GM12891 (cell line): ENCODE results near the gene GPRASP3.

Experiments used
- POLR2A ChIP-seq: IDR thresholded peaks from 2 replicates; pipeline ENCODE4 v1.6.1; 2011; ENCODE audit warnings: low read depth, low read length, control low read depth
- POLR2AphosphoS5 ChIP-seq: IDR thresholded peaks from 2 replicates; pipeline ENCODE4 v1.6.1; 2011; ENCODE audit warnings: low read depth, low read length, control low read depth
- POU2F2 ChIP-seq: IDR thresholded peaks from 2 replicates; pipeline ENCODE4 v1.6.1; 2011; ENCODE audit warnings: low read depth, mild to moderate bottlenecking, control low read depth, low read length, moderate library complexity
- SPI1 ChIP-seq: IDR thresholded peaks from 2 replicates; pipeline ENCODE4 v1.6.1; 2011; ENCODE audit warnings: low read depth, low read length, control low read depth
- TAF1 ChIP-seq: IDR thresholded peaks from 2 replicates; pipeline ENCODE4 v1.6.1; 2011; ENCODE audit warnings: low read depth, low read length, control low read depth

DNA sequence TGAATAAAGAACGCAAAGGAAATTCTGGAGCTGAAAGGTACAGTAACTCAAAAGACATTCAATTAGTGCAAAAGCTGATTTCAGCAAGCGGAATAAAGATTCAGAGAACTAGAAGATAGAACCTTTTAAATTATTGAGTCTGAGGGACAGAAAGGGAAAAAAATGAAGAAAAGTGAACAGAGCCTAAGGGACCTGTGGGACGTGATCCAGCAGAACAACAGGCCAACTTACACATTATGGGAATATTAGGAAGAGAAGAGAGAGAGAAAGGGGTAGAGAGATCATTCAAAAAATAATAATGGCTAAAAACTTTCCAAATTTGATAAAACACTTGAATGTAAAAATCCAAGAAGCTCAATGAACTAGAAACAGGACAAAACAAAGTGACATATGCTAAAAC, 25.8 kb upstream of the GPRASP3 start:
- TF ChIP-seq POLR2A, result no peak
- TF ChIP-seq POLR2AphosphoS5, result no peak
- TF ChIP-seq TAF1, result no peak
- no peak for TF ChIP-seq SPI1
- no peak for TF ChIP-seq POU2F2
